ENCODE data around the gene USP8. TPM values are rescaled to one million over a fixed set of nuclear protein-coding genes. Genes with fewer than 3 reads are reported as not detected.

Gene USP8
- total RNA-seq, 3 donors from 2014 or later (not counting 1 experiment from before 2014, with no cell fraction given): 81.0 to 87.7 (median 81.4) TPM

- Histone ChIP-seq H3K27ac (ENCODE audit: low read length) (no peak overlapping the region), H3K36me3 (ENCODE audit: control insufficient read depth, insufficient read depth, low read length) (peaks cover 28% of the 10 kb centered on the region), H3K4me1 (ENCODE audit: control insufficient read depth, insufficient read depth, low read length) (no peaks in the 10 kb centered on the region), H3K9me3 (ENCODE audit: control insufficient read depth, insufficient read depth, low read length) (no peaks in the 10 kb centered on the region), H3K4me3 (ENCODE audit: low read length) (no peak overlapping the region), H3K27me3 (ENCODE audit: control insufficient read depth, insufficient read depth, low read length) (no peaks in the 10 kb centered on the region)
- 94% methylated on average over 5 of the region's 5 CpGs for WGBS (ENCODE audit: insufficient coverage)
- ATAC-seq: no peak
- no peak for TF ChIP-seq CTCF (IDR thresholded peaks at IDR 0.05)
- Mint-ChIP-seq H3K9me3 (no peaks in the 10 kb centered on the region), H3K36me3 (no peaks in the 10 kb centered on the region), H3K4me3 (no peak overlapping the region), H3K4me1 (peaks cover 14 to 19% of the 10 kb centered on the region in 2 donors), H3K27ac (no peak overlapping the region), H3K27me3 (ENCODE audit: low read depth in 2 of 2) (no peaks in the 10 kb centered on the region)
- intact Hi-C loops (cut with micrococcal nuclease): no loop called here
- DNase-seq: no peak
These were observed 16.7 kb downstream of the USP8 start for GRCh38 chr15:50440932-50441331.

DNA sequence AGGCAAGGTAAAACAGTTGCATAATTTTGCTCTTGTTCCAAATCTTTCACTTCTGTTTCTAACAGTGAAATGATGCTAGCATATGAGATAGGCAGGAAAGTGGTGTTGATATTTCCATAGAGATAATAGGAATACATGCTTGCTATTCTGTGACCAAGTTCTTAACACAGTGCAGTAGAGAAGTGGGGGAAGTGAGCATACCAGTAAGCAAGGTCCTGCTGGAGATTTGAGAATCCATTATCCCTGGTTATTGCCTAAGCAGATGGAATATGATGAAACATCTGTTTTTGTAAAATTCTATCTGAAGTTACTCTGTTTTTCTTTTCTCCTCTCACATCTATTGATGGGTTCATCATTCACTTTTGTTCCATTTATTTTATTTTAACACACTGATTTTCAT is 28.7 kb downstream of the USP8 start:
- TF ChIP-seq CTCF (IDR thresholded peaks at IDR 0.05): no peak
- no peak for DNase-seq
- Histone ChIP-seq H3K36me3 (ENCODE audit: control insufficient read depth, insufficient read depth, low read length) (peaks cover 30% of the 10 kb centered on the region), H3K27me3 (ENCODE audit: control insufficient read depth, insufficient read depth, low read length) (no peaks in the 10 kb centered on the region), H3K27ac (ENCODE audit: low read length) (no peak overlapping the region), H3K9me3 (ENCODE audit: control insufficient read depth, insufficient read depth, low read length) (no peaks in the 10 kb centered on the region), H3K4me3 (ENCODE audit: low read length) (no peak overlapping the region), H3K4me1 (ENCODE audit: control insufficient read depth, insufficient read depth, low read length) (no peaks in the 10 kb centered on the region)
- peak overlapping the region; percentile 51 to 52 for H3K27ac Mint-ChIP-seq
- no peaks in the 10 kb centered on the region for H3K9me3 Mint-ChIP-seq
- H3K4me3 Mint-ChIP-seq: no peak overlapping the region
- no peaks in the 10 kb centered on the region for H3K27me3 Mint-ChIP-seq (ENCODE audit: low read depth in 2 of 2)
- no peak for ATAC-seq
- H3K4me1 Mint-ChIP-seq: peaks cover 11 to 12% of the 10 kb centered on the region in 2 donors
- H3K36me3 Mint-ChIP-seq: peaks cover 7% of the 10 kb centered on the region
- intact Hi-C loops (cut with micrococcal nuclease): no loop called here

DNA sequence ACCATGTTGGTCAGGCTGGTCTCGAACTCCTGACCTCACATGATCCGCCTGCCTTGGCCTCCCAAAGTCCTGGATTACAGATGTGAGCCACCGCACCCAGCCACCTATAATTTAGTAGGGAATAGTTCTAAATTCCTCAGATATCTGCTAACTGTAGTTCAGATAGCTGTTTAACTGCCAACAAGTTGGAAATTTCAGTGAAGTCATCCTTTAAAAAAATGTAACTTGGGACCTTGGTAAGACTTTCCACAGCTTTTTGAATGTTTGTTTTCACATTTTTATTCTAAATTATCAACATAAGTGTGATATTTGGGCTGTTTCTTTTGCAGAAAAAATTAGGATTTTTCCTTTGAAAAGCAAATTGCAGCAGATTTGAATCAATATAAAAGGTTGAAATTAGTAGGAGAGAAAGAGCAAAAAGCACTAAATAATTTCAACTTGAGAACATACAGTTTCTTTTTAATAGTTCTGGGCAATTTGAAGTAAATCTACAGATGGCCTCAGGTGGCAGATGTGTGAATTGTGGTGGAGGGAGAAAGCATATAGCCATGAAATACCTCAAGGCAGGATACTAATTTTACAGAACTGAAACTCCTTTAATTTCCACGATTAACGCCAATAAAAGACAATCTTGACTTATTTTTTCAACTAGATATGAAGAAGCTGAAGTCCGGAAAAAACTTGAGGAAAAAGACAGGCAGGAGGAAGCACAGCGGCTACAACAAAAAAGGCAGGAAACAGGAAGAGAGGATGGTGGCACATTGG is 34.3 kb downstream of the USP8 start:
- Mint-ChIP-seq H3K4me3 (no peak overlapping the region), H3K36me3 (peaks cover 7% of the 10 kb centered on the region), H3K27ac (peak overlapping the region; percentile 67 to 68), H3K4me1 (peaks cover 7 to 12% of the 10 kb centered on the region in 2 donors), H3K9me3 (no peaks in the 10 kb centered on the region), H3K27me3 (ENCODE audit: low read depth in 2 of 2) (no peaks in the 10 kb centered on the region)
- Histone ChIP-seq H3K4me1 (ENCODE audit: control insufficient read depth, insufficient read depth, low read length) (no peaks in the 10 kb centered on the region), H3K9me3 (ENCODE audit: control insufficient read depth, insufficient read depth, low read length) (no peaks in the 10 kb centered on the region), H3K36me3 (ENCODE audit: control insufficient read depth, insufficient read depth, low read length) (peaks cover 46% of the 10 kb centered on the region), H3K27me3 (ENCODE audit: control insufficient read depth, insufficient read depth, low read length) (no peaks in the 10 kb centered on the region), H3K27ac (ENCODE audit: low read length) (no peak overlapping the region), H3K4me3 (ENCODE audit: low read length) (no peak overlapping the region)
- WGBS (ENCODE audit: insufficient coverage): 90% methylated on average over 7 of the region's 7 CpGs
- intact Hi-C loops (cut with micrococcal nuclease): no loop called here
- ATAC-seq: no peak
- no peak for TF ChIP-seq CTCF (IDR thresholded peaks at IDR 0.05)
- no peak for DNase-seq
